Measurements from ENCODE around the gene FAM9C.

The FAM9C gene

DNA sequence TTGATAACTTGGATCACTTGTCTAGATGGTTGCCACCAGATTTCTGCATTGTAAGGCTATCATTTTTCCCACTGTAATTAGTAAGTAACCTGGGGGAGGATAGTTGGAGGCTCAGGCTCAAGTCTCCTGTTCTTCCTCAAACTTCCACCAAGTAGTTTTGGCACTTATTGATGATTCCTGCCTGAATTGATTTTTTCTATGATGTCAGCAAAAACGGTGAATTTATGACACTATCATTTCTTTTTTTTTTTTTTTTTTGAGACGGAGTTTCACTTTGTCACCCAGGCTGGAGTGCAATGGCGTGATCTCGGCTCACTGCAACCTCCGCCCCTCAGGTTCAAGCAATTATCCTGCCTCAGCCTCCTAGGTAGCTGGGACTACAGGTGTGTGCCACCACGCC, 57.1 kb downstream of the FAM9C start:
- DNase-seq (ENCODE audit: low read depth): no peak
- TF ChIP-seq, protein P1, sequence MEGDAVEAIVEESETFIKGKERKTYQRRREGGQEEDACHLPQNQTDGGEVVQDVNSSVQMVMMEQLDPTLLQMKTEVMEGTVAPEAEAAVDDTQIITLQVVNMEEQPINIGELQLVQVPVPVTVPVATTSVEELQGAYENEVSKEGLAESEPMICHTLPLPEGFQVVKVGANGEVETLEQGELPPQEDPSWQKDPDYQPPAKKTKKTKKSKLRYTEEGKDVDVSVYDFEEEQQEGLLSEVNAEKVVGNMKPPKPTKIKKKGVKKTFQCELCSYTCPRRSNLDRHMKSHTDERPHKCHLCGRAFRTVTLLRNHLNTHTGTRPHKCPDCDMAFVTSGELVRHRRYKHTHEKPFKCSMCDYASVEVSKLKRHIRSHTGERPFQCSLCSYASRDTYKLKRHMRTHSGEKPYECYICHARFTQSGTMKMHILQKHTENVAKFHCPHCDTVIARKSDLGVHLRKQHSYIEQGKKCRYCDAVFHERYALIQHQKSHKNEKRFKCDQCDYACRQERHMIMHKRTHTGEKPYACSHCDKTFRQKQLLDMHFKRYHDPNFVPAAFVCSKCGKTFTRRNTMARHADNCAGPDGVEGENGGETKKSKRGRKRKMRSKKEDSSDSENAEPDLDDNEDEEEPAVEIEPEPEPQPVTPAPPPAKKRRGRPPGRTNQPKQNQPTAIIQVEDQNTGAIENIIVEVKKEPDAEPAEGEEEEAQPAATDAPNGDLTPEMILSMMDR (conservative IDR thresholded peaks at IDR 0.05; ENCODE audit: low read length): no peak
- no peak overlapping the region for H3K4me3 ChIP-seq (ENCODE audit: low read length)

DNA sequence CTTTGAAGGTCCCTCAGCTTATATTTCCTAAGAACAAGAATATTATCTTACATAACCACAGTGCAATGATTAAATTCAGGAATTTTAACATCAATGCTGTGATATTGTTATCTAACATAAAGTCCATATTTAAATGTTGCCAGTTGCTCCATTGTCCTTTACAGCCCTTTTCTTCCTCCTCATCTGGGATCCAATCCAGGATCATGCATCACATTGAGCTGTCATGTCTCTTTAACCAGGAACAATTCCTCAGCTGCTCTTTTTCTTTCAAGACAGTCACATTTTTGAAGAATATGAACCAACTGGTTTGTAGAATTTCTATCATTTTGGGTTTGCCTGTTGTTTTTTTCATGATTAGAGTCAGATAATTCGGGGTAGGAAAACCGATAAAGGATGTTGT, 57.5 kb downstream of the FAM9C start:
- H3K4me3 ChIP-seq (ENCODE audit: low read length): no peak overlapping the region
- no peak for DNase-seq (ENCODE audit: low read depth)
- TF ChIP-seq, protein P1 (conservative IDR thresholded peaks at IDR 0.05; ENCODE audit: low read length): no peak

DNA sequence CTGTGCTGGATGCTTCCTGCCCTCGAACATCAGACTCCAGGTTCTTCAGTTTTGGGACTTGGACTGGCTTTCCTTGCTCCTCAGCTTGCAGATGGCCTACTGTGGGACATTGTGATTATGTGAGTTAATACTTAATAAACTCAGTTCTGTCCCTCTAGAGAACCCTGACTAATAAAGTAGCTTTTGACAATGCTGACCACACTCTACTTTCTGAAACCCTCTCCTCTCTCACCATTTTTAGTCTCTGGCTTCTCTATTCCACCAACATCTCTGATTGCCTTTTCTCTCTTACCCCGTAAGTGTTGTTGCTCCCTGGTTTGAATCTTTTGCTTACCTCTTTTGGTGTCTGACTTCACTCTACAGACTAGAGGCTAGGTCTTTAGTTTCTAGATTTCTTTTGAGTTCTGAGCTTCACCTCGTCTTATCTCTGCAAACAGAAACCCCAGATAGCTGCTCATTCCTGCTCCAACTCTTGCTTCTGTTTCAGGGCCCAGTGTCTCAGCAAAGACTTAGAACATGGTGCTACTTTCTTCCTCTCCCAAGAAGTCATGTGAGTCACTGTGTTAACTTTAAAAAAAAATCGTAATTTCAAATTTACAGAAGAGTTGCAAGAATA, 58.1 kb downstream of the FAM9C start:
- no peak for DNase-seq (ENCODE audit: low read depth)
- no peak overlapping the region for H3K4me3 ChIP-seq (ENCODE audit: low read length)
- TF ChIP-seq, protein P1 (conservative IDR thresholded peaks at IDR 0.05; ENCODE audit: low read length): no peak

Measured in AG10803 (cell line).